ENCODE data around the gene RAB1A.

GRCh38 chr2:65107530-65107929 lies 22.4 kb downstream of the RAB1A start:
- TF ChIP-seq BHLHE40 (IDR thresholded peaks at IDR 0.05; ENCODE audit: borderline replicate concordance in 1 of 2, low read depth in 2 of 2, low read length in 1 of 2) (no peak), HDGF (IDR thresholded peaks at IDR 0.05) (no peak), POLR2A (IDR thresholded peaks at IDR 0.05; ENCODE audit: low read depth, low read length) (no peak), NR2F1 (conservative IDR thresholded peaks at IDR 0.05) (no peak)

All from GM12878 (cell line).